HG03095 (cell line): ENCODE results near the gene HIC2.
"Not testable (repeated sequence)": the region's sequence is repeated elsewhere in the genome, so short reads cannot be mapped to it uniquely, and the experiment has no call there.

Experiments used
- ATAC-seq: cut with Tn5 transposase; IDR thresholded peaks from one replicate; pipeline ENCODE4 v1.9.1; 2021; ENCODE audit warnings: moderate library complexity; ENCODE audit not compliant: unreplicated experiment

The HIC2 gene

DNA sequence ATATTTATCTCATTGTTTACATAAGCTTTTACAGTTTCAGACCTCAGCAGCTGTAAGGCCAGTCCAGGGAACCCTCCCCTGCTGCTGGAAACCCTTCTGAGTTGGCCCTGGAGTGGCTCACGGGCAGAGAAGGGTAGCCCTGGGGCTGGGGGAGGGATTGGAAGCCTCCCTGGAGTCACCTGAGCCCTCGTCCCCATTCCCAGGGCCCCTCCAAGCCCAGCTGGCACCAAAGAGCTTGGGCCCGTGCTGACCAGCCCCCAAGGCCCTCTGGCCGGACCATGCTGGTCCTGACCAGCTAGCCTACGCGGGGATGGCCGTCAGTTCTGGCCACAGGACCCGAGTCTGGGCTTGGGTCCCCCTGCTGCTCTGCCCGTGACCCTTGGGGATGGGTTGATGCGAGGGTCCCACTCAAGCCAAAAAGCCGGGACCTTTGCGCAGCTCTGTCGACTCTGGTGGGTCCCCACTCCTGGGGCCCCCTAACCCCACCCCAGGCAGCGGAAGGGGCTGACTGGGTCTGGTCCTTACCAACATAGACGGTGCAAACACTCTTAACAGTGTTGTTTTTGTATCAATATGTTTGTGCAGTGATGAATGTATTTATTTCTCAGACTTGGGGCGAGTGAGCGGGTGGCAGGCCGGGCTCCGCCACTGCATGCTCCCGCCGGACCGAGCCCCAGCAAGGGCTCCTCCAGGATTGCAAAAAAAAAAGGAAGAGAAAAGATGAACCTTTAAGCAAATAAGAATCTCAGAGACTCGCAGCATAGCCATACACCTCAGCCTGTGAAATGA lies 32.6 kb downstream of the HIC2 start:
- no peak for ATAC-seq

DNA sequence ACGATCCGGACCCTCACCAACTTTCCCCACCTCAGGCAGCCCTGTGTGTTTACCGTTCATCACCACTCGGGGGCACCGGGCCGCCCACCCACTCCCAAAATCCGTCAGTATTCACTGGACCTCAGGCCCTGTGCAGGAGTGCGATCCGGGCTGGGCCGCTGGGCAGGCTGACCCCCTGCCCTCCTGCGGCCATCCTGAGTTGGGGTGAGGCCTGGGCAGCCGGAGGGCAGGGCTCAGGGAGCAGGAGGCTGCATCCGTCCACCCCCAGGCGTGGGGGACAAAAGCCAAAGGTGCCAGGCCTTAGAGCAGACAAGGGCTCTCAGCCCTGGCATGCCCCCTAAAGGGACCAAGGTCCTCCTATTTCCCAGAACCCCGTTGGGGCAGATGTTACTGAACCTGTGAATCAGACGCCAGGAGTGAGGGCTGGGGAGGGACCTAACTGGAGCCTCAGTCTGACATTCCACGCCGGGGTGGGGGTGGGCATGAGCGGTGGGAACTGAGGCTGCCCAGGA lies 33.2 kb downstream of the HIC2 start:
- ATAC-seq, result no peak

DNA sequence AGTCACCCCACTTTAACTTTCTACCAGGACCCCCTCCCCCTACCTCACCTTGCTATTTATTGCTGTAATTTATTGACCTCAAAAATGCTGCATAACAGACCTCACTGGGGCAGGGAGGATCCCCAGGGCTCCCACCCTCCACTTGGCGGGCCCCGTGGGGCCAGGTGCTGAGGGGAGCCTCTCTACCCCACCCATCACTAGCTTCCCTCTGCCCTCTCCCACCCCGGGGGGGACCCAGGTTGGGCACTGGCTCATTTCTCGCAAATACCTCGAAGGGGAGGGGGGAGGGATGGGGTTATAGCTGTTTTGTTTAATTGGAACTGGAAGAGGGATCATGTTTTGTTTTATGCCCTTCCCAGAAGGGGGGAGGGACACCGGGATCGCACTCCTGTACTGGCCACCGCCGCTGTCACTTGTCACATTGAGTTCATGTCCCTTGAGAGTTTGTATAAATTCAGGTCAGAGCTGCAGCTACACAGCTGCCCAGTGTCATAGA lies 33.7 kb downstream of the HIC2 start:
- no peak for ATAC-seq

DNA sequence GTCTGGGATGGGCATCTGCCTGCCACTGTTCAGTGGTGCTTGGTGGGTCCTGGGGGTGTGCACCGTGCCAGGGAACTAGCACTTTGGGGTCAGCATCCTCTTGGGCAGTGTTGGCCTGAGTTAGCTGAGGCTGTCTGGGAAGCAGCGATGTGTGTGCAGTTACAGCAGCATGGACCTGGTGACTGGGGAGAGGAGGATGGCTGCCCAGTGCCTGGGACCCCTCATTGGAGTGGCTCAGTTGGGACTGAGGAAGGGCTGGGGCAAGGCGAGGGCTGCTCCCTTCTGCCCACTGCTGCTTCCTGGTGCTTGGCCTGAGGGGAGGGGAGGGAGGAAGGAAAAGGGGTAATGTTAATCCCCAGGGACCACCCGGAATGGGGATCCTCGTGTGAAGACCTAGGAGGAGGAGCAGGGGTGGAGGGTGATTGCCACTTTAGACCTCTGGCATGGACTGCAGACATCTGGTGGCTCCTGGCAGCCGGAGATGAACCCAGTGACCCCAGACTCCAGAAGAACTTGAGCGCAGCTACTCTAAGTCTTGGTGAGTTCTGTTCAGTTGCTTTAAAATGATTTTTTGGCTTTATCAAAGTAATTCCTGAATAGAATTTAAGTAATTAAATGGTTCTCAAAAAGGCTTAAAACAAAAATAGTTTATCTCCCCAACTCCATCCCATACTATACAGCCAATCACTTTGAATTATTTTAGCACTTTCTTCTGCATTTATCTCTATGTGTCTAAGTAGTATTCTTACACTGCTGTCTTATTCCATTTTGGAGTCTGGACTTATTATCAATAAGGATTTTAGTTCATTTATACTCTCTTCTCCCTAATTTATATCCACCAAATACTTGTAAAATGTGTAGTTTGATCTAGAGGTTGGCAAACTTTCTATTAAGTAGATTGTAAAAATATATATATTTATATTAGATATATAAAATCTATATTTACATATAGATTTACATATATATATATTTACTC lies 34.7 kb downstream of the HIC2 start:
- no peak for ATAC-seq

- ATAC-seq, result not testable (repeated sequence)
These were observed 35.5 kb downstream of the HIC2 start for GRCh38 chr22:21452666-21453065.

GRCh38 chr22:21454998-21455333 lies 37.8 kb downstream of the HIC2 start:
- not testable (repeated sequence) for ATAC-seq

GRCh38 chr22:21455334-21456089 lies 38.3 kb downstream of the HIC2 start:
- no peak for ATAC-seq

DNA sequence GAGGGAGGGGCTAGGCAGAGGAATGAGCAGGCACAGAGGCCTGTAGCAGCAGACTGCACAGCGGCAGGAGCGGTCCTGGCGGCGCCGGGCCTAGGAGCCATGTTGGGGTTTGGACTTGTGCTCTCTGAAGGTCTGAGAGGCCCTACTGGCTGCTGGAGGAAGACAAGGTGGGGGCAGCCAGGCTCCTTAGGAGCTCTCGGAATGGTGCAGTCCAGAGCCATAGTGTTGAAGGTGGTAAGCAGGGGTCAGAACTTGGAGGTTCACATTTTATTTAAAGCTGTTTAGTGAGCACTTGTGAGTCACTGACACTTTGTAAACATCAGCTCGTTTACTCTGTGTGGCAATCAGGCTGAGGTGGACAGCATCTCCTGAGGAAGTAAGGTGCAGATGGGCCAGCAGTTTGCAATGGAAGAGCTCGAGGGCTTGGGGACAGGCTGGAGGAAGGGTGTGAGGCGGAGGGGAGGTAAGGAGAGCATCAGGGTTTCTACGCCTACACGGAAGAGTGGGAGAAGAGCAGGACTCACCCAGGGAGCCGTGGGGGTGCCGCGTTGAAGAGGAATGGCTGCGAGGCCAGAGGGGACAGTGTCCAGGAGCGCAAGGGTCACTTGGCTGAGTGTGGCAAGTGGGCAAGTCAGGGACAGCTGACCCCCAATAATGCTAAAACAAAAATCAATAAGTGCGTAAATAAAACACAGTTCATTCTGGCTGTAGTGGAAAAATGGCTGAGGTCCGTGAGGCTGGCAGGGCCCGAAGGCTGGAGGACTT lies 40.0 kb downstream of the HIC2 start:
- ATAC-seq, result no peak

DNA sequence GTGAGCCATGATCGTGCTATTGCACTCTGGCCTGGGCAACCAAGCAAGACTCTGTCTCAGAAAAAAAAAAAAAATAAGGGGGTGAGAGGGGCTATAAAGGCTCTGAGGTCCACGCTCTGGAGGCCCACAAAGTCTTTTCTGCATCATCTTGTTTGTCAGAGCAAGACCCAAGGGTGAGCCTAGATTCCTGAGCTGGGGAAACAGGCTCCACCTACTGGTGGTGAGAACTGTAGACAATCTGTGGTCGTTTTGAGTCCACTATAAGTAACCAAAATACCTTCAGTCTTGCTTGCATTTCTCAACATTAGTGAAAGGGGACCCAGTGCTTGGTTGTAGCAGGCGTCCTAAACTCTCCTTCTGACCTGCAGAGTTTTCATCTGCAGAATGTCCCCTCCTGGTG lies 45.5 kb downstream of the HIC2 start:
- ATAC-seq, result not testable (repeated sequence)

DNA sequence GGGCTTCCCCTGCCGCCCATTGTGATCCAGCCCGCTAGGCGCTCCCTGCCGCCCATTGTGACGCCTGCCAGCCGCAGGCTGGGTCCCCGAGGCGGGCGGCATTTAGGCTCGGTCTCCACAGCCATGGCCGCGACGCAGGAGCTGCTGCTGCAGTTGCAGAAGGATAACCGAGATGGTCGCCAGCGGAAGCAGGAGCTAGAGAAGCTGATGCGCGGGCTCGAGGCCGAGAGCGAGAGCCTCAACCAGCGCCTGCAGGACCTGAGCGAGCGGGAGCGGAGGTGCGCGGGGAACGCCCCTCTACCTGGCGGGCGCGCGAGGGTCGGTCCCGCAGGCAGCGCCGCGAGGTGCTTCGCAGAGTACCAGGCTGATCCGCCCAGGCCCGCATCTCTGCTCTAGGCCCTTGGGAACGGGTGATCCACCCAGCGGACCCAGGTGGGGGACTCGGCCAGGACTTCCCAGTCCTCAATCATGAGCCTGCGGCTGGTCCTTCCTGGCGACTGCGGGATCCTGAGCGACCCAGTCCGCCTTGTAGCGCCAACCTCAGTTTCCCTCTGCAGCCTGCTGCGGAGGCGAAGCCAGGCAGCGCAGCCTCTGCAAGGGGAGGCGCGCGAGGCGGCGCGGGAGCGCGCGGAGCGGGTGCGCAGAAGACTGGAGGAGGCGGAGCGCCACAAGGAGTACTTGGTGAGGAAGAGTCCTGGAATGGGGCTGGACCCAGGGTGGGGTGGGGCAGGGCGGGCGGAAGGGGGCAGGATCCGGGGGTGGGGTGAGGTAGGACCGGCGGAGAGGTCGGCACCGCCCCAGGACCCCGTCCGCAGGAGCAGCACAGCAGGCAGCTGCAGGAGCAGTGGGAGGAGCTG lies 50.4 kb downstream of the HIC2 start, which contains the start of gene TMEM191C:
Gene TMEM191C, plus strand, starts transcription at position 51 of the 857 bp plus-strand sequence. Its CDS starts 73 bp downstream, at position 124.
- ATAC-seq, result not testable (repeated sequence)

GRCh38 chr22:21468194-21469096 lies 51.3 kb downstream of the HIC2 start:
- ATAC-seq, result peak; percentile 86

- not testable (repeated sequence) for ATAC-seq
These were observed 52.2 kb downstream of the HIC2 start for GRCh38 chr22:21469097-21469994.

- not testable (repeated sequence) for ATAC-seq
These were observed 55.8 kb downstream of the HIC2 start for GRCh38 chr22:21472984-21473383.

DNA sequence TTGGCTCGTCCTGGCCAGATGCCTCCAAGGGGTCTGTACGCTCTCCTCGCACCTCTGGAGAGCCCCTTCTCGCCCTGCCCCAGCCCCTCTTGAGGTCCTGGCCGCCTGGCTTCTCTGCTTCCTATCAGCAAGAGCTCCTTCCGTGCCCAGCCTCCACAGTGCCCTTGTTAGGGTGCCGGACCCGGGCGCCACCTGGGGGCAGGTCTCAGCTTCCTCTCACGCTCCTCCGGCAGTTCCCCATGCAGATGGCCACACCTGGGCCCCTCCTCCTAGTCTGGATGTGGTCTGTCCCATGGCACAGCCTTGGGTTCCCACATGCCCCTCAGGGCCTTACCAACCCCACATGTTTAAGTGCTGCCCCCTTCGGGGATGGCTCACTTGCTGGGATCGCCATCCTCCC lies 56.5 kb downstream of the HIC2 start:
- ATAC-seq, result not testable (repeated sequence)

GRCh38 chr22:21484039-21484438 lies 66.9 kb downstream of the HIC2 start:
- ATAC-seq, result not testable (repeated sequence)

DNA sequence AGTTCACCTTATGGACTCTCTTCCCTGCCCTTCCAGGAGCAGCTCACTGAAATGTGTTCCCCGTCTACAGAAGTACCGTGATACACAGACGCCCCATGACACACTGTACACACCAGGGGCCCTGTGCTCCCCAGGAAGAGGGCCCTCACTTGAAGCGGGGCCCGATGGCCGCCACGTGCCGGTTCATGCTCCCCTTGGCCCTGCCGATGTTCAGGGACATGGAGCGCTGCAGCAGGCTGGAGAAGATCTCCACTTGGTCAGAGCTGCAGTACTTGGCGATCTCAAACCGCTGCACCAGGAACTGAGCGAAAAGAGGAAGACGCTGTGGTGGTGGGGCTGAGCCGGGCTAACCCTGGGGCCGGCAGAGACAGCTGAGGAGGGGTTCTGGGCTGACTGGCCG lies 70.6 kb downstream of the HIC2 start:
- not testable (repeated sequence) for ATAC-seq

- ATAC-seq, result not testable (repeated sequence)
These were observed 72.0 kb downstream of the HIC2 start for GRCh38 chr22:21489149-21489680.
